Gastrocnemius medialis (tissue), 4 donors: ENCODE measurements around the gene UCK2.

Experiments used
- POLR2A ChIP-seq, 2 donors: fragments of 450-650 bp; IDR thresholded peaks; one replicate each; pipeline ENCODE4 v1.6.1; 2017; ENCODE audit warnings: antibody characterized with exemption in 2 of 2, mild to moderate bottlenecking in 2 of 2, moderate library complexity in 2 of 2
- TF ChIP-seq, protein P1 (sequence below), 5 experiments: fragments of 450-650 bp in 3 of 5; fragments of 200-600 bp in 2 of 5; sonication (generic) in 2 of 5; IDR thresholded peaks in 4 of 5; conservative IDR thresholded peaks in 1 of 5; 1 replicate in 4 of 5; 2 replicates in 1 of 5; pipeline ENCODE4 v1.5.1; 2016 to 2019; ENCODE audit warnings: antibody characterized with exemption in 5 of 5, mild to moderate bottlenecking in 3 of 5, moderate library complexity in 3 of 5

GRCh38 chr1:165840423-165840822 is 13.0 kb downstream of the UCK2 start:
- TF ChIP-seq, protein P1, sequence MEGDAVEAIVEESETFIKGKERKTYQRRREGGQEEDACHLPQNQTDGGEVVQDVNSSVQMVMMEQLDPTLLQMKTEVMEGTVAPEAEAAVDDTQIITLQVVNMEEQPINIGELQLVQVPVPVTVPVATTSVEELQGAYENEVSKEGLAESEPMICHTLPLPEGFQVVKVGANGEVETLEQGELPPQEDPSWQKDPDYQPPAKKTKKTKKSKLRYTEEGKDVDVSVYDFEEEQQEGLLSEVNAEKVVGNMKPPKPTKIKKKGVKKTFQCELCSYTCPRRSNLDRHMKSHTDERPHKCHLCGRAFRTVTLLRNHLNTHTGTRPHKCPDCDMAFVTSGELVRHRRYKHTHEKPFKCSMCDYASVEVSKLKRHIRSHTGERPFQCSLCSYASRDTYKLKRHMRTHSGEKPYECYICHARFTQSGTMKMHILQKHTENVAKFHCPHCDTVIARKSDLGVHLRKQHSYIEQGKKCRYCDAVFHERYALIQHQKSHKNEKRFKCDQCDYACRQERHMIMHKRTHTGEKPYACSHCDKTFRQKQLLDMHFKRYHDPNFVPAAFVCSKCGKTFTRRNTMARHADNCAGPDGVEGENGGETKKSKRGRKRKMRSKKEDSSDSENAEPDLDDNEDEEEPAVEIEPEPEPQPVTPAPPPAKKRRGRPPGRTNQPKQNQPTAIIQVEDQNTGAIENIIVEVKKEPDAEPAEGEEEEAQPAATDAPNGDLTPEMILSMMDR (IDR thresholded peaks at IDR 0.05 in 4 of 5, conservative IDR thresholded peaks at IDR 0.05 in 1 of 5) = no peak
- TF ChIP-seq POLR2A (IDR thresholded peaks at IDR 0.05) = no peak
